Smooth muscle cell of the brain vasculature (primary cell): ENCODE data around the gene TSSK2.

Experiments used
- DNase-seq: peaks from one replicate; pipeline ENCODE4 v3.0.0-alpha.2; 2012; ENCODE audit warnings: low read depth, low spot score

Gene TSSK2

GRCh38 chr22:19125011-19125410 is 6.1 kb upstream of the TSSK2 start:
- no peak for DNase-seq

- DNase-seq, result no peak
Observed at GRCh38 chr22:19125474-19126308, 5.4 kb upstream of the TSSK2 start.

GRCh38 chr22:19126309-19127273 is 4.5 kb upstream of the TSSK2 start:
- no peak for DNase-seq

- no peak for DNase-seq
Observed at GRCh38 chr22:19127329-19128008, 3.6 kb upstream of the TSSK2 start.

- no peak for DNase-seq
Observed at GRCh38 chr22:19128009-19128401, 3.1 kb upstream of the TSSK2 start.

- DNase-seq, result no peak
Observed at GRCh38 chr22:19128946-19129727, 2.0 kb upstream of the TSSK2 start.

- no peak for DNase-seq
Observed at GRCh38 chr22:19129871-19130270, 1.2 kb upstream of the TSSK2 start.

GRCh38 chr22:19131685-19132015 is 542 bp downstream of the TSSK2 start:
- DNase-seq, result no peak

GRCh38 chr22:19132153-19132552 is 1.0 kb downstream of the TSSK2 start:
- no peak for DNase-seq

- no peak for DNase-seq
Observed at GRCh38 chr22:19132693-19133400, 1.7 kb downstream of the TSSK2 start.

- DNase-seq, result no peak
Observed at GRCh38 chr22:19133561-19133960, 2.5 kb downstream of the TSSK2 start.

- DNase-seq, result no peak
Observed at GRCh38 chr22:19134176-19134831, 3.2 kb downstream of the TSSK2 start.

GRCh38 chr22:19134874-19135273 is 3.8 kb downstream of the TSSK2 start:
- no peak for DNase-seq

GRCh38 chr22:19136915-19137314 is 5.8 kb downstream of the TSSK2 start:
- no peak for DNase-seq

- DNase-seq, result no peak
Observed at GRCh38 chr22:19137384-19138216, 6.5 kb downstream of the TSSK2 start.

GRCh38 chr22:19138217-19139000 is 7.3 kb downstream of the TSSK2 start:
- no peak for DNase-seq

GRCh38 chr22:19139001-19139356 is 7.9 kb downstream of the TSSK2 start:
- DNase-seq, result no peak

- DNase-seq, result no peak
Observed at GRCh38 chr22:19139974-19140373, 8.9 kb downstream of the TSSK2 start.

GRCh38 chr22:19142394-19142793 is 11.3 kb downstream of the TSSK2 start:
- no peak for DNase-seq
